ENCODE data around the gene TAS1R3.

TAS1R3 gene

GRCh38 chr1:1299686-1300351 lies 31.3 kb upstream of the TAS1R3 start:
- DNase-seq (ENCODE audit: low read depth, low spot score): no peak
- TF ChIP-seq CTCF (IDR thresholded peaks at IDR 0.05; ENCODE audit: insufficient read depth, low read length, missing control alignments): peak; percentile 18

GRCh38 chr1:1300352-1300739 lies 30.7 kb upstream of the TAS1R3 start:
- no peak for TF ChIP-seq CTCF (IDR thresholded peaks at IDR 0.05; ENCODE audit: insufficient read depth, low read length, missing control alignments)
- POLR2A ChIA-PET: no interaction called here
- CTCF ChIA-PET: interaction anchor here (1.0 to 1.5 kb wide), 3 partner anchors 10 to 178 kb away, joined by 3 to 8 read pairs (median 3); no protein-coding TSS in a partner anchor
- DNase-seq (ENCODE audit: low read depth, low spot score): no peak
- no peak overlapping the region for H3K4me3 ChIP-seq (ENCODE audit: low read depth, low read length)

More at GRCh38 chr1:1299686-1300351, 31.3 kb upstream of the TAS1R3 start:
- ChIA-PET POLR2A (no interaction called here), CTCF (interaction anchor here (1.0 to 1.5 kb wide), 3 partner anchors 9 to 177 kb away, joined by 3 to 8 read pairs (median 3); no protein-coding TSS in a partner anchor)
- H3K4me3 ChIP-seq (ENCODE audit: low read depth, low read length): no peak overlapping the region

- no peak overlapping the region for H3K4me3 ChIP-seq (ENCODE audit: low read depth, low read length)
- no peak for DNase-seq (ENCODE audit: low read depth, low spot score)
- ChIA-PET CTCF (interaction anchor here (0.6 to 1.5 kb wide), 3 partner anchors 46 to 180 kb away, joined by 3 to 5 read pairs (median 3); no protein-coding TSS in a partner anchor), POLR2A (no interaction called here)
- TF ChIP-seq CTCF (IDR thresholded peaks at IDR 0.05; ENCODE audit: insufficient read depth, low read length, missing control alignments): peak; percentile 48
These were observed 29.1 kb upstream of the TAS1R3 start for GRCh38 chr1:1302006-1302430.

- no peak for DNase-seq (ENCODE audit: low read depth, low spot score)
- TF ChIP-seq CTCF (IDR thresholded peaks at IDR 0.05; ENCODE audit: insufficient read depth, low read length, missing control alignments): no peak
- POLR2A ChIA-PET: interaction anchor here (0.7 kb wide), 1 partner anchor 129 kb away, joined by 3 read pairs; no protein-coding TSS in a partner anchor
- CTCF ChIA-PET: interaction anchor here (0.8 to 1.5 kb wide), 3 partner anchors 12 to 181 kb away, joined by 3 to 5 read pairs (median 5); no protein-coding TSS in a partner anchor
- no peak overlapping the region for H3K4me3 ChIP-seq (ENCODE audit: low read depth, low read length)
These were observed 28.1 kb upstream of the TAS1R3 start for GRCh38 chr1:1302951-1303509.

- TF ChIP-seq CTCF (IDR thresholded peaks at IDR 0.05; ENCODE audit: insufficient read depth, low read length, missing control alignments): no peak
- DNase-seq (ENCODE audit: low read depth, low spot score): no peak
- H3K4me3 ChIP-seq (ENCODE audit: low read depth, low read length): no peak overlapping the region
- CTCF ChIA-PET: interaction anchor here (1.1 to 2.1 kb wide), 3 partner anchors 13 to 182 kb away, joined by 5 to 16 read pairs (median 5); no protein-coding TSS in a partner anchor
- POLR2A ChIA-PET: no interaction called here
These were observed 27.3 kb upstream of the TAS1R3 start for GRCh38 chr1:1303736-1304135.

Data from AG04449 (cell line).